HG02571 (cell line): ENCODE measurements around the gene PRAMEF5.
"Not testable (repeated sequence)": the region's sequence is repeated elsewhere in the genome, so short reads cannot be mapped to it uniquely, and the experiment has no call there.

Experiments used
- ATAC-seq: cut with Tn5 transposase; IDR thresholded peaks from one replicate; pipeline ENCODE4 v1.9.1; 2021; ENCODE audit warnings: mild to moderate bottlenecking, moderate library complexity; ENCODE audit not compliant: unreplicated experiment

Gene PRAMEF5

DNA sequence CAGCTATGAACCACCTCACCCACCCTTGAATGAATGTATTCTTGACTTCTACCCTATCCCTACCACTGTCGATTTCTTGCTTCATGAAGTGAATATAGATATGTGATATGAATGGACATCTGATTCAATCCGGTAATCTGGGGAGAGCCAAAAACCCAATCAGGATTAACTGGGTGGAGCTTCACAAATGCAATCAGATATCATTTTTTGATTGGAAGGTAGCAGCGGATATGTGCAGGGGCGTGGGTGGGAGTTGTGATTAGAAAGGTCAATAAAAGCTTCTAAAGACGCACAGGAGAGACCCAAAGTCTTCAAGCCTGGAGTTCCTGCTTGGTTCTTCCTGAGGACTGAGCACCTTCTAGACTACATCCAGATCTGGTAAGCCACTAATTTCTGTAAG is at the start of gene PRAMEF5:
PRAMEF5 (plus strand) TSS at position 301 of the 400 bp plus-strand sequence. CDS start 5,071 bp downstream, outside the sequence.
- not testable (repeated sequence) for ATAC-seq

DNA sequence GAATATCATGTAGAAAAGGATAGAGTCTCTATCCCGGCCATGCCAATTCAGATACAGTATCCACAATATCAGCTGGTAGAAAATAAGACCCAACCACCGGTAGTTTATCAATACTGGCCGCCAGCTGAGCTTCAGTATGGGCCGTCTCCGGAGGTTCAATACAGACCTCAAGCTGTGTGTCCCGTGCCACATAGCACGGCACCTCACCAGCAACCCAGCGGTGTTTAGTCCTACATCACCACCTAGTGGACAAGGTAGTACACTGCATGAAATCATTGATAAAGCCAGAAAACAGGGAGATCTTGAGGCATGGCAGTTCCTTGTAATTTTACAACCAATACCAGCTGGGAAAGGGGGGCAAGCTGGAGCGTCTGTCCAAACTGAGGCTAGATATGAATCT is 45.3 kb upstream of the PRAMEF5 start:
- not testable (repeated sequence) for ATAC-seq

GRCh38 chr1:13216619-13217018 is 37.4 kb upstream of the PRAMEF5 start:
- not testable (repeated sequence) for ATAC-seq

DNA sequence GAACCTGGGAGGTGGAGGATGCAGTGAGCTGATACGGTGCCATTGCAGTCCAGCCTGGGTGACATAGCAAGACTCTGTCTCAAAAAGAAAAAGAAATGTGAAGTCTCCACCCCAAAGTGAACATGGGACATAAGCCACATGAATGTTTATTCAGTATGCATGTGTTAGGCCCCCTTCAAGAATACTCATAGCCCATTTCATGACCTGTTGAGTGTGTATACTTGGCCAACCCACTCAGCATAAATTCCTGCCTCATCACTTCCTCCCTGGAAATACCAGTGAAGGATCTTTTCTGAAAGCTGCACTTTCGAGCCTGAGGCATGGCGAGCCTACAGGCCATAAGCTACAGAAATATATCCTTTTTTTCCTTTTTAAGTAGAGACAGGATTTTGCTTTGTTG is 34.8 kb upstream of the PRAMEF5 start:
- not testable (repeated sequence) for ATAC-seq

DNA sequence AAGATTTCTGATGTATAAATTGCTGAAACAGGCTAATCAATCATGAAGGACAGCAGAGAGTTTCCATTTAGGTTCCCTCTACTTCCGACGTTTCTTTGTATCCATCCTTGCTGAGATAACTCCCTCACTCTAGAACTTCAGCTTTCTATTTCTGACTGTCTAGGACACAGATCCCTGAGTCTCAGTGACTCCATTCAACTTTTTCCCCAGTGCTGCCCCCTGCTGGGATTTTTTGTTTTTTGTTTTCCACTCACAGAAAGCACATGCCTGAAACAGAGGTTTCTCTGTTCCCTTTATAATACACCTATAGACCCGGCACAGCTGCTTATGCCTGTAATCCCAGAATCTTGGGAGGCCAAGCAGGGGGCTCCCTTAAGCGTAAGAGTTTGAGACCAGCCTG is 31.2 kb upstream of the PRAMEF5 start:
- not testable (repeated sequence) for ATAC-seq

GRCh38 chr1:13224480-13225060 is 29.4 kb upstream of the PRAMEF5 start:
- ATAC-seq = no peak

DNA sequence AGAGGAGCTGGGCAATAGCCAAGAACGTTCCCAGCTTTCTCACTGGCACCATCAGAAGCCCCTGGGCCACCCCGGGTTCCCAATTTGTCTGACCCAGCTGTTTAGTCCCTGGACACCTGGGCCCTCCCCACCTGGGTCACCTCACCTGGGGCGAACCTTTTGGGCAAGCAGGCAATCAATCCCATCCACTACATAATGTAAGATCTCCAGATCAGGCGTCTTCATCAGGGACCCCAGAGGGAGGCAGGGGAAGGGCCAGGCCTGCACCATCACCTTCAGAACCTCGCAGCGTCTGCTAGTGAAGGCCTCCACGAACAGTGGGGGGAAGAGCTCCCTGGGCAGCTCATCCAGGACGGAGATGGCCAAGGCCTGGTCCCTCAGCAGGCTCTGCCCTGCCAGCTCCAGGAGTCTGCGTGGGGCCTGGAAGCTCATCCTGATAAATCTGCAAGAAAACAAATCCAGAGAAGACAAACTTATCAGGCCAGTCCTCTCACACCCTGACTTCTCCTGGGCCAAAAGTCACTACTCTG is 28.3 kb upstream of the PRAMEF5 start, which contains the start of gene PRAMEF18:
PRAMEF18 (minus strand) TSS at position 480 of the 530 bp plus-strand sequence; CDS start at position 432, 48 bp downstream.
- ATAC-seq = not testable (repeated sequence)

- ATAC-seq = not testable (repeated sequence)
These were observed 26.5 kb upstream of the PRAMEF5 start for GRCh38 chr1:13227271-13228055.

DNA sequence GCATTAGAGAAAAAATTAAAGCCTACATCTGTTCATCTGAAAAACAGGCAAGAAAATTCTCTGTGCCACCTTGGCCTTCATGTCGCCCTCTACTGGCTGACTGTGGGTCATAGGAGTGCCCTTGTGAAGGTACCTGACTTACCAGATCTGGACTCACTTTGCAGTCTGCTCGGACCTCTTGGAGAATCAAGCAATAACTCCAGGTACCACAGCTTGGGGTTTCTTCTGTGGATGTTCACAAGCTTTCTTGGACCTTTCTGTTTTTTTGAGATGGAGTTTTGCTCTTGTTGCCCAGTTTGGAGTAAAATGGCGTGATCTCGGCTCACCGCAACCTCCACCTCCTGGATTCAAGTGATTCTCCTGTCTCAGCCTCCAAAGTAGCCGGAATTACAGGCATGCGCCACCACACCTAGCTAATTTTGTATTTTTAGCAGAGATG is 25.6 kb upstream of the PRAMEF5 start:
- no peak for ATAC-seq

DNA sequence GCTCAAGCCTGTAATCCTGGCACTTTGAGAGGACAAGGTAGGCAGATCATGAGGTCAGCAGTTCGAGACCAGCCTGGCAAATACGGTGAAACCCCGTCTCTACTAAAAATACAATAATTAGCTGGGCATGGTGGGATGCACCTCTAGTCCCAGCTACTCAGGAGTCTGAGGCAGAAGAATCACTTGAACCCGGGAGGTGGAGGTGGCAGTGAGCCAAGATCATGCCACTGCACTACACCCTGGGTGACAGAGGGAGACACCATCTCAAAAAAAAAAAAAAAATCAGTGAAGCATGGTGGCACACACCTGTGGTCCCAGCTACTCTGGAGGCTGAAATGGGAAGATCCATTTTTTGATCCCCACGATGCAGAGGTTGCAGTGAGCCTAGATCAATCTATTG is 23.9 kb upstream of the PRAMEF5 start:
- not testable (repeated sequence) for ATAC-seq

GRCh38 chr1:13230601-13231000 is 23.4 kb upstream of the PRAMEF5 start:
- ATAC-seq = not testable (repeated sequence)

DNA sequence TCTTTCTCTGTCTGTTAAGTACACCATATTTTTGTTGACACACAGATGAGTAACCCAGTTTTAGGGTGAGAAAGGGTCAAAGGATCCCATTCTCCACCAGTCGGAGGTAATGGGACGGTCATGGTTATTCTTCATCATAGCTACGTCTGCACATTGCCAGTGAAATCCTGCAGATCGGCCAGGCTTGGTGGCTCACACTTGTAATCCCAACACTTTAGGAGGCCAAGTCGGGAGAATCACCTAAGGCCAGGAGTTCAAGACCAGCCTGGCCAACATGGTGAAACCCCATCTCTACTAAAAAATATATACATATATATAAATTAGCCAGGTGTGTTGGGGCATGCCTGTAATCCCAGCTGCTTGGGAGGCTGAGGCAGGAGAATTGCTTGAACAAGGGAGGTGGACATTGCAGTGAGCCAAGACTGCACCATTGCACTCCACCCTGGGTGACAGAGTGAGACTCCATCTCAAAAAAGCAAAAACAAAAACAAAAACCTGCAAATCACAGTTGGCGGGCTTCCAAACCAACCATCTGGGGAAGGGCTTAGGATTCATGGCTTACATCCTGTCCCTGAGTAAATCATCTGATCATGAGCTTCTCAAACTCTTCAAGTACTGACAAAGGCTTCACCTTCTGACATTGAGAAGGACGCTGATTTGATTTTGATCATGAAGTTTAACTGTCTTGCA is 22.8 kb upstream of the PRAMEF5 start:
- not testable (repeated sequence) for ATAC-seq

GRCh38 chr1:13232056-13232455 is 21.9 kb upstream of the PRAMEF5 start:
- not testable (repeated sequence) for ATAC-seq

- not testable (repeated sequence) for ATAC-seq
These were observed 19.9 kb upstream of the PRAMEF5 start for GRCh38 chr1:13234057-13234456.

- ATAC-seq = not testable (repeated sequence)
These were observed 16.4 kb upstream of the PRAMEF5 start for GRCh38 chr1:13237572-13237971.

GRCh38 chr1:13239633-13240032 is 14.4 kb upstream of the PRAMEF5 start:
- not testable (repeated sequence) for ATAC-seq

DNA sequence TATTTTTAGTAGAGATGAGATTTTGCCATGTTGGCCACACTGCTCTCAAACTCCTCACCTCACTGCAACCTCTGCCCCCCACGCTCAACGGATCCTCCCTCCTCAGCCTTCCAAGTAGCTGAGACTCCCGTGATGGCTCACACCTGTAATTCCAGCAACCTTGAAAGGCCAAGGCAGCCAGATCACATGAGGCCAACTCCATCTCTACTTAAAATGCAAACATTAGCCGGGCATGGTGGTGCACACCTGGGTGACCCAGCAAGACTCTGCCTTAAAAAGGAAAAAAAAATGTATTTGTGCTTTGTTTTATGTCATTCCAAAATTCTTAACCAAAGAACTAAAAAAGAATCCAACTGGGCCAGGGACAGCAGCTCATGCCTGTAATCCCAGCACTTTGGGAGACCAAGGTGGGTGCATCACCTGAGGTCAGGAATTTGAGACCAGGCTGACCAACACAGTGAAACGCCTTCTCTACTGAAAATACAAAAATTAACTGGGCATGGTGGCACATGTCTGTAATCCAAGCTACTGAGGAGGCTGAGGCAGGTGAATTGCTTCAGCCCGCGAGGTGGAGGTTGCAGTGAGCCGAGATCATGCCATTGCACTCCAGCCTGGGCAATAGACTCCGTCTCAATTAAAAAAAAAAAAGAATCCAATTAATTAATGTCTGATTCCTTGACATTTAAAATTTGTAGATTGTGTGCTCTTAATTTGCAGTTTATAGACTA is 10.3 kb upstream of the PRAMEF5 start:
- ATAC-seq = not testable (repeated sequence)

GRCh38 chr1:13245841-13246553 is 8.0 kb upstream of the PRAMEF5 start:
- ATAC-seq = not testable (repeated sequence)

- not testable (repeated sequence) for ATAC-seq
These were observed 7.5 kb upstream of the PRAMEF5 start for GRCh38 chr1:13246554-13246871.

DNA sequence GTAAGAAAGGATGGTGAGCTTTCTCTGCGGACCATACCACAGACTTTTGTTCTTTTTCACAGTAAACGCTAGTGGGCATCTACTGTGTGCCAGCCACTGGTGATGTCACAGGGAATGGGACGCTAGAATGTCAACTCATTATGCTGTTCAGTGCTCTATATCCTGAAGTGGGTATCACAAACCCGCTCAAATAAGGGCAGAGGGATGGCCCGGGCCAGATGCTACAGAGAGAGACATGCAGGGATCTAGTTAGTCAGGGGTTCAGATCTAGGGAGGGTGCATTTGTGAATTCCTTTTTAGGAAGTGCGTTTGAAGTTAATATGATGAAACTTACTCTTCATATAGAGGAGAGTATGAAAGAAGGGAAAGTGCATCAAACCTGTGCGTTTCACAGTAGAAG is 6.9 kb upstream of the PRAMEF5 start:
- not testable (repeated sequence) for ATAC-seq
